ENCODE measurements around the gene C9orf85.
"Not testable (repeated sequence)": the region's sequence is repeated elsewhere in the genome, so short reads cannot be mapped to it uniquely, and the experiment has no call there.

The C9orf85 gene

DNA sequence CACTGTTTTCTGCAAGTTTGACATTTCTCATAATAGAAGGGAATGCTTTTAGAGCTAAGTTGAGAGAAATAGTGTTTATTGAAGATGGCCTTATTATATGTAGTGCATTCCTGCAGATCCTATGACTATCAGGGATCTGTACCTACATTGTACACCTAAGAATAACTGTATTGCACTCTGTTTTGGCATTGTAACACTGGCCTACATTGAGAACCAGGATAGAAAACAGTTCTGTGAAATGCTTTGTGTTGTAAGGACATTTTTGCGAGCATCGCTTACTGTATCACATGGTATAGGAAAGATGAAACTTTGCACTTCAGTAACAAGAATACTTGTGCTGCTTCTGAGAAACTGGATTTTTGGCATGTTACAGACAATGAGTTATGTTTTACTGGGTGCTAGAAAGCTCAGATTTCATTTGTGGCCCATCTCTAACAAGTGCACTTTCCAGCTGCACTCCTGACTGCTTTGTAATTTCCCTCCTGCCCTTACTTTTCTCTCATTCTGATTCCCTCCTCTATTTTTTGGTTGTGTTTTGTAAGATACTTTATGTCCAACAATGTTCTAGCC is 30.6 kb downstream of the C9orf85 start:
- no peak for DNase-seq (ENCODE audit: low spot score)

DNA sequence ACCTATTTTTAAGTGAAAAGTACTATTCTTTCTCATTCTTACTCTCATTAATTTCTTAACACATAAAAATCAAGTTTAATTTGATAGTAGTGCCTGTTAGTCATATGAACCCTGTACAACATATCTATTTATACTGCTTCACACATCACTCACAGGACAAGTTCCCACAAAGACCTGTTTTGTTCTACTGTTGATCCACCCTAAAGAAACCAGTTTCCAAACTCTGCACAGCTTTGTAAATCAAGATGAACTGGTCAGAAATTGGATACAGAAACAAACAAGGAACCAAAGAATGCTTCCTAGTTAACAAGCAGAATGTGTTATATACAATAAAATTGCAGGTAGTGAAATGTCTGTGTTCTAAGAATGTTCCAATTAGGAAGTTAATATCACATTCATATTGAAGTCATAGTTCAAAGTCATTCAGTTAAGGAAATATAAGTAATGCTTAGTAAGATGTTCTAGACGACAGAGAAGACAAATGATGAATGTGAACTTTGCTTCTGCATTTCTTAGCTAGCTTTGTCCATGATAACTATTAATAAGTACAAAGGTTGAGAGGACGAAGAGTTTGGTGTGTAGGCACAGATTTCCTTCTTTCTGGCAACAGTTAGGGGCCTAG is 33.4 kb downstream of the C9orf85 start:
- no peak for DNase-seq (ENCODE audit: low spot score)

DNA sequence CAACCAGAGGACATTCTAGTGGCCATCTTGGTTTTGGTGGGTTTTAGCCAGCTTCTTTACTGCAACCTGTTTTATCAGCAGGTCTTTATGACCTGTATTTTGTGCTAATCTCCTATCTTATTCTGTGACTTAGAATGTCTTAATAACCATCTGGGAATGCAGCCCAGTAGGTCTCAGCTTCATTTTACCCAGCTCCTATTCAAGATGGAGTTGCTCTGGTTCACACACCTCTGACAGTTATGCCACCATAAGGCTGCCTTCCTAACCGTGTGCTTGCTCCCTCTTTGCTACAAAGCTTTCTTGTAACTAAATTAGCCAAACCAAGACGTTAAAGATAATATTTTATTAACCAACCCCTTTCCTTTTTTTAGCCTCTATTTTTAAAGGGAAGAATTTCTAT is 43.2 kb downstream of the C9orf85 start:
- not testable (repeated sequence) for DNase-seq (ENCODE audit: low spot score)

DNA sequence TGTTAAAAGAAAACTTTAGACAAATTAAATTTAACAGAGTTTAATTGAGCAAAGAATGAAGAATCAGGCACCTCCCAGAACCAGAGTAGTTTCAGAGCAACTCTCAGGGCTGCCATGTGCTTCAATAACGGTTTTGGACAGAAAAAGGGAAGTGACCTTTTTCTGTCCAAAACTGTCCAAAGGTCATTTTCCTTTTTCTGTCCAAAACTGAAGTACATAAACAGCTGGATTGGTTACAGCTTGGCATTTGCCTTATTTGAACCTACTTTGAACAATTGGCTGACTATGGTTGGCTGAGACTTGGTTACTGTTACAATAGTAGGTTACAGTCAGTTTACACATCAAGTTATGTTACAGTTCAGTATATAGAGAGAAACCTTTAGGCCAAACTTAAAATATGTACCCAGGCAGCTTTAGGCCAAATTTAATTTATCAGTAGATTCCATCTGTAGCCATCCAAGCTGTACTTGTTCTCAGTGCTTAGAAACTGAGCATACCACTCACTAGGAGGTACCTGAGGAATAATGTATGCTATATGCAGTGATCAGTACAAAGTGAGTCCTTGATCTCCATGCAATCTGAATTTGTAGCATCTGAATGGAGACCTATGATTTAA is 44.0 kb downstream of the C9orf85 start:
- DNase-seq (ENCODE audit: low spot score), result no peak

DNA sequence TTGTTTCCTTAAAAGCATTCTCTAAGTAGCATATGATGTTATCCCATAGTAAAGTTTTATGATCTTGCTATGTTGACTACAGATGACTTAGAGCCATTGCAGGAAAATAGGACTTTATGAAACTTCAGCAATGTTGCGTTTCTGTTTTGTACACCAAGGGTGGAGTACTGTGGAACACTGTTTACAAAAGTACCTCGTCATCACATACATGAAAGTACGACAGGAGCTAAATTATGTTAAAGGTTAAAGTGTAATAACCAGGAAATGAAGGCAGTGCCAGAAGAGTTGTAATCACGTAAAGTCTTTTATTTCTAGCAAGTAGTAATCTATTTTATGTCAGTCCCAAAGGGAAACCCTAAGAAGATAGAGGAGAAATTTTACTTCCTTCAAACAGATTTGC is 50.9 kb downstream of the C9orf85 start:
- DNase-seq (ENCODE audit: low spot score), result no peak

DNA sequence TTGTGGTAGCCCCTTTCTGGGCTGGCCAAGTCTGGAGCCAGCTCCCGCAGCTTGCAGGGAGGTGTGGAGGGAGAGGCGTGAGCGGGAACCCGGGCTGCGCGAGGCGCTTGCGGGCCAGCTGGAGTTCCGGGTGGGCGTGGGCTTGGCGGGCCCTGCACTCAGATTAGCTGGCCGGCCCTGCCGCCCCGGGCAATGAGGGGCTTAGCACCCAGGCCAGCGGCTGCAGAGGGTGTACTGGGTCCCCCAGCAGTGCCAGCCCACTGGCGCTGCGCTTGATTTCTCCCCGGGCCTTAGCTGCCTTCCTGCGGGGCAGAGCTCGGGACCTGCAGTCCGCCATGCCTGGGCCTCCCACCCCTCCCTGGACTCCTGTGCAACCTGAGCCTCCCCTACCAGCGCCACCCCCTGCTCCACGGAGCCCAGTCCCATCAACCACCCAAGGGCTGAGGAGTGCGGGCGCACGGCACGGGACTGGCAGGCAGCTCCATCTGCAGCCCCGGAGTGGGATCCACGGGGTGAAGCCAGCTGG is 52.1 kb downstream of the C9orf85 start:
- not testable (repeated sequence) for DNase-seq (ENCODE audit: low spot score)

DNA sequence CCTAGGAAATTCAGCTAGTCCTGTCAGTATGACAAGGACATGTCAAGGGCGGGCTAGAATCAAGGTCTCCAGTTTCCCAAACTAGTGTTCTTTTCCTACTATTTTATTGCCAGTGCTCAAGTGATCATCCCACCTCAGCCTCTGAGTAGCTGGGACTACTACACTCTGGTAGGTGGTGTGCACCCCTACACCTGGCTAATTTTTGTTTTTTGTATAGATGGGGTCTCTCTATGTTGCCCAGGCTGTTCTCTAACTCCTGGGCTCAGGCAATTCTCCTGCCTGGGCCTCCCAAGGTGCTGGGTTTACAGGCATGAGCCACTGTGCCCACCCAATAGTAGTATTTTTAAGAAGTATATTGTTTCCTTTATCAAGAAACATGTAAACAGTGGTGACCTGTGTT is 54.0 kb downstream of the C9orf85 start:
- DNase-seq (ENCODE audit: low spot score), result no peak

DNA sequence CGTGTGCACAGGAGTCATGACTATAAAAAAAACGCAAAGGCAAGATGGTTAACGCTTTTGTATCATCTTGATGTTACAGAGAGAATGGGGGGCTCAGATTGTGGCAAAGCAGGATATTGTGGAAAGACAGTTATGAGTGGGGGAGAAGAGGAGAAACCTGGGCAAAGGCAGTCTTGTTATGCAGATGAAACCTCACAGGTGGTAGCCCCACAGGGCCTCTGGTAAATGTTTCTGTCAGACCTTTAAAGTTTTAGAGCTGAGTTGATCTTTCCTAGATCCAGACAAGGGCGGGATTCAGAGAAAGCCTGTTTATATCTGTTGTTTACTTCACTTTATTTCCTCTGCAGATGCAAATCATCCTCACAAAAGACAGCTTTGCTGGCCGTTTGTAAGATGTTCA is 55.2 kb downstream of the C9orf85 start:
- DNase-seq (ENCODE audit: low spot score), result no peak

DNA sequence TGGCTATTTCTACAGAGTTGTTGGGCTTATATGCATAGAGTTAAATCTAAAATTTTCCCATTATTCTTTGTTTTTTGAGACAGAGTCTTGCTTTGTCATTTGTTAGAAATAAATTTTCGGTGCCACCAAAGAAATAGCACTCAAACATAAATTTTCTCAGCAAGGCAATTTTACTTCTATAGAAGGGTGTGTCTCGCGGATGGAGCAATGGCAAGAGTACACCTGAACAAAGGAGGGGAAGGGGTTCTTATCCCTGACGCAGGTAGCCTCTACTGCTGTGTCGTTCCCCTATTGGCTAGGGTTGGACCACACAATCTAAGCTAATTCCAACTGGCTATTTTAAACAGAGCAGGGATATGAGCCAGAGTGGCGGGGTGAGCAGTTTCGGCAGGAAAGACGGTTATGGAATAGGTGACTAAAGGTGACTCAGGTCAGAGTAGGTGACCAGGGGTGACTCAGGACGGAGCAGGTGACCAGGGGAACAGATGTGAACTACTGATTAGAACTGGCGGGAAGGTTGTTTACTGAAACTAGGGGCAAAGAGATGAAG is 57.2 kb downstream of the C9orf85 start:
- DNase-seq (ENCODE audit: low spot score), result no peak

DNA sequence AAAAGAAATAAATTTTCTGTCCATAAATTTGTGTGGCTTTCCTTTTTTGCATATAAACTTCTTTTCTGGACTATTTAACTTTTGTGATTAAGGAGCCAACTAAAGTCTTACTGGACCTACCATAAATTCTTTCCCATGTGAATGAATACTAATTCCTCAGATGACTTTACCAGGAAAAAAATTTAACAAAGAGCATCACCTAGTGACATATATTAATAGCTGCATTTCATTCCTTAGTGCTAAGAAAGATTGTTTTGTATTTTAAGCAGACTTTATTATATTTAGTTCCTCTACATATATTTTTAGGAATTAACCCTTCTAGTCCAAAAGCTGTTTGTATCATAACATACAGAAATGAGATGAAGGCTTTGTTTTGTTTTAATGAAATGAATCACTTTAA is 64.4 kb downstream of the C9orf85 start:
- DNase-seq (ENCODE audit: low spot score), result no peak

DNA sequence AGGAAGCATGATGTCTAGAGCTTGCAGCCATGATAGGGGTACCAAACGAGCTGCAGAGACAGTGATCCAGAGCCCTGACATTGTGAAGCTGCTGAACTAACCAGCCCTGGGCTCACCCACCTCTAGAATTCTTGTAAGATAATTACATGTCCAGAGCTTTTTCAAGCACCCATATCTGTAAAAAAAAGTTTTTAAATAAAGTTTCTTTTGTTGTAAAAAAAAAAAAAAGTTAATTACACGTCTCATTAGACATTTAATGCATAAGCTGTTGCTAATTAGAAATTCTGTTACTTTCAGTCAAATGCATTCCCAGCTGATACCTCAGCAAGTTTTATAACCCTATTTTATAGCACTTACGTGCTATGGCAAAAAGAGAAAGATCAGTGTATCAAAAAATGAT is 65.6 kb downstream of the C9orf85 start:
- DNase-seq (ENCODE audit: low spot score), result no peak

DNA sequence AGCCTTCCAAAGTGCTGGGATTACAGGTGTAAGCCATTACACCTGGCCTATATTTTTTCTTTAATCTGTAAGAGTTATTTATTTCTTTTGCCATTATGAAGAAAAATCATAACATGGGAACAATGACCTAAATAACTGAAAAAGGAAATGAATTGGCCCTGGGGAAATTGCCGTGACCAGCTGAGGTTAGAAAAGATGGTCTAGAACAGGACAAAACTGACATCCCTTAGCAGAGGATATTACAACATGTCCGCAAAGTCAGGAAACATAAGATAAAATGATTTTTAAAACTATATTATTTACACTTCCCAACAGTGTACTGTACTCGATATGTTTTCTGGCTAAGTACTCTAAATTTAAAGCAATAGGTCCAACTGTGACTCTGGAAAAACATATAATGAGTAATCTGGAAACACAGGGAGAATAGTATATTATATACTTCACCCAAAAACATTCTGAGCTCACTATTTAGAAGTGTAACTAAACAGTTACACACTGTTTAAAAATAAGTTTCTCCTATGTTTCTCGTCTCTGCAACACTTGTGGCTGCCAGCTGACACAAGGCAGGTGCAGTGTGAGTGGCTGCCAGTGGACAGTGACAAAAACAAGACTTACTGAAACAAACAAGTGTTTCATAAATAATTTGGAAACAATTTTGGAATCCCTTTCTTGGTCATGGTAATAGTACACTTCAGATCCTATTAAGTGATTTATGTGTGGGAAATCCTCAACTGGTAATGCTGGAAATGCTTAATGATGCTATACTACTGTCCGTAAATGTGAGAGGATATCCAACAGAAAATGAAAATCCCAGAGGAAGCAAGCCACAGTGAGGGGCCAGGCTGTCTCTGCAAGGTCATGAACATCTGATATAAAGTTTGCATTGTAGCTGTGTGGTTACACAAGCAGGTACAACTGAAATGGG is 69.1 kb downstream of the C9orf85 start:
- no peak for DNase-seq (ENCODE audit: low spot score)

DNA sequence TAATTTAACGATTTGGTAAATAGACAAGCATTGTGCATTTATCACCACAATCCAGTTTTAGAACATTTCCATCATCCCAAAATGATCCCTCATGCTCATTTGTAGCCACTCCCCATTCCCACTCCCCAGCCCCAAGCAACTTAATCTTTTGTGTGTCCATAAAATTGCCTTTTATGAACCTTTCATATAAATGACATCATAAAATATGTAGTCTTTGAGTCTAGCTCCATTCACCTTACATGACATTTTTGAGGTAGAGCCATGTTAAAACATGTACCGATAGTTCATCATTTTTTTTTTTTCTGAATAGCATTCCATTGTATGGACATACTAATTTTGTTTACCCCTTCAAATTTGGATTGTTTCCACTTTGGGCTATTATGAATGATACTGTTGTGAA is 70.5 kb downstream of the C9orf85 start:
- DNase-seq (ENCODE audit: low spot score), result no peak

DNA sequence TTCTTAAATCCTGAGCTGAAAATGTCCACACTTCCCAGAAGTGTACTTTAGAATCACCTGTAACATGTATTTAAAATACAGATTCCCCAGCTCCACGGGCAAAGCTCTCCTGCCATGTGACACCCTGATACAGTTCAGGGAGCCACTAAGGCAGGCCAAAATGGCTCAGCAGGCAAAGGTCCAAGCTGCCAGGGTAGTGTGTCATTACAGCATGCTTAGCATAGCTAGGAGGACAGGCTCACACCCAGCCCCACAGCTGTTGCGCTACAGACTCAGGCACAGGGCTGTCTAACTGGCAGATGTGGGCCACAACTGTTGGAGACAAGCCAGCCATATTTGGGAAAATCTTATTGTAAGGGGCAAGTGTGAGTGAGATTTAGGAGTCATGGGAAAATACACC is 73.0 kb downstream of the C9orf85 start:
- DNase-seq (ENCODE audit: low spot score), result no peak

DNA sequence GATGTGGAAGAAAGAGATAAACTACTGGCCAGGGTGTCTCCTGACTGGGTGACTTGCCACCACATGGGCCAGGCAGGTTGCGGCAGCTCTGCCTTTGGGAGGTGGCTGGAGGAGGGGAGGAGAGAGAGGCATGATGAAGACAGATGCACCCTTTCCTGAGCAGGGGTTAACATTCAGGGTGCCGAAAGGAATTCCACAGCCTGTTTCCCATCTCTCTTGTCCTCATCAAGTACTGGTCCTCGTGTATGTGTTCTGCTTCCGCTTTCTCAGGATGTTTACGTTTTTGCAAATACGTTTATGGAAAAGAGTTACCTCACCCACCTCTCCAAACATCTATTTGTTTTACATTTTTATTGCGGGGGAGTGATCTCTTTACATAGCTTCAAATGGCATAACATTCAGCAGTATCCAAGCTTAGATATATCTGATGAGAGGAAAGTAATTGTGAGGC is 73.4 kb downstream of the C9orf85 start:
- no peak for DNase-seq (ENCODE audit: low spot score)

DNA sequence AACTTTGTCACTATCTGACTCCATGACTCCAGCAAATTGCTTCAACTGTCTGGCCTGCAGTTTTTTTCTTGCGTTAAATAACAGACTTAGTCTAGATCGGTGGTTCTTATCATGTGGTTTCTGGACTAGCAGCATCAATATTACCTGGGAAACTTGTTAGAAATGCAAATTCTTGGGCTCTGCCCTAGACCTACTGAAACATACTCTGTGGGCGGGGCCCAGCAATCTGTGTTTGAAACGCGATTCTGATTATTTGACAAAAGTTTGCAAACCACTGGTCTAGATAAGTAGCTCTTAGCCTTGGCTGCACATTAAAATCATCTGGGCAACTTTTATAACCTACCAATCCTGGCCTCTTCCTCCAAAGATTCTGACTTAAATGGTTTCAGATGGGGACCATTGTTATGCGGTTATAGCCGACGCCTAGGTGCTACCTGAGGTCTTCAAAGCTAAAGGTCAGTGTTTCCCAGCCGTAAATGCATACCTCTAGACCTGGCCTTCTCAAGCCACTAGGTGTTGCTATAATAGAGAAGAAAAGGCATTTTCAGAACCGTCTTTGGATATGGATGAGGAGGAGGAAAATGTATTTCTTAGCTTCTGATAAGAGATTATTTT is 74.0 kb downstream of the C9orf85 start:
- DNase-seq (ENCODE audit: low spot score), result no peak

DNA sequence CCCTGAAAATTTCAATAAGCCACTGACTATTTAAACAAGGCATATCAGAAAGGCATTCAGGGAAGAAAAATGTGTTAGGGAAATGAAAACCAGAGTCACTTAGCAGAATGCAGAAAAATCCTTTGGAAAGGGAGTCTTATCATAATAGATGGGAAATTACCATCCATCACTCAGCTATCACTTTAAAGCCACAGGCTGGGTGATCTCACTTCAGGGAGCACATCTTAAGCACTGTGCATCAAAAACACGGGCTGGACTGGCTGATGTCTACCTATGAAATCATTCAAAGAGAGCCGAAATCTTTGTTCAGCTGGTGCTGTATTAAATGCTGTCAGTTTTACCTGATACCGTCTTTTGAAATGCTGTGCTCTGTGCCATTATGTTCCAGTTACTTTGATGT is 75.5 kb downstream of the C9orf85 start:
- DNase-seq (ENCODE audit: low spot score), result no peak

DNA sequence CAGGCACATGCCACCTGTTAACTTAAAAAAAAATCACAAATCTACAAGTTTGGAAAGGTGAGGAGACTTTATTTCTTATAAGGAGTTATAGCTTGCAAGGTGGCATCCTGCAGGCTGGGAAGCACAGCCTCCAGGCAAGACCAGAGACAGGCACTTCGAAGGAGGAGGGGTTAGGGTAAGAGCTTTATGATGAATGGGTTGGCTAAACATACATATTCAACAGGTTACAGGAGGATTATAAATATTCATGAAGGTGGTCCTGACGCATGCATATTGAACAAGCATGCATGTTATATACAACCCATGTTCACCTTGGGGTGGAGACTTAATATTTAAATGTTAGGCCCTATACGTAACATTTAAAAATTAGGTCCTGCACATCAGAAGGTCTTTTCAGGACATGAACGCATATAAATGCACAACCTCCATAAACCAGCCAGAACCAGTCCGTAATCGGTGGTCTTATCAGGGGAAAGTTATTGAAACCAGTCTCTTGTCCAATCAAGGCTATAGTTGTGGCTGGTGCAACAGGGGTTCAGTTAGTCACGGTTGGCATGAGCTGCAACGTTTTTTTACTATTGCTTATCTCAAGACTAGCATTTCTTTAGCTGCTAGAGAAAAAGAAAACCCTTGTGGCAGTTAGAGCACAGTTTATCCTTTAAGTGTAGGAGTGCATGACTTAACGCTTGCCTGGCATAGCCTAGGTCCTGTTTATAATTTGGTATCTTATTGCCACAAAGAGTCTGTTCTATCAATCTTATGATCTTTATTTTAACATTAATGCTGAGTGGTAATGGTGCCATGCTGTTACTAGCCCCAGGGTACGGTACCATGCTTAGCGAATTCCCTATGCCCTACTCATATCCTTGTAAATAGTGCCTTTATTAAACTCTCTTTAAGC is 76.3 kb downstream of the C9orf85 start:
- no peak for DNase-seq (ENCODE audit: low spot score)

DNA sequence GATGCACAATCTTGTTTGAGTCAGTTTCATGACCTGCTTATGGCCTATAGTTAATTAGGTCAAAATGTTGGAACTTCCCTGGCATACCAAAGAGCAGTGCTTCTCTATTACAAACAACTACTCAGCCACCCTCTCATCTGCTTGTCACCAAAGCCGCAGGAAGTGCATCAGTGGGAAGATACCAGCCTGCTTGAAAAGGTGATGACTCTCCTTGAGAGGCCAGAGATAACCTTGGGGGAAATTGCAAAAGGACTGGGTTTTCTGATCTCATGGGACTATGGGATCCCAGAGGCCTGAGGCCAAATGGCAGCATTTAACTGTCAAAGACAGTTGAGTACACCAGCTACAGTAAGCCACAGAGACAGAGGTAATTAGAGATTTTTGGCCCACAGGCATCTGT is 79.0 kb downstream of the C9orf85 start:
- no peak for DNase-seq (ENCODE audit: low spot score)

DNA sequence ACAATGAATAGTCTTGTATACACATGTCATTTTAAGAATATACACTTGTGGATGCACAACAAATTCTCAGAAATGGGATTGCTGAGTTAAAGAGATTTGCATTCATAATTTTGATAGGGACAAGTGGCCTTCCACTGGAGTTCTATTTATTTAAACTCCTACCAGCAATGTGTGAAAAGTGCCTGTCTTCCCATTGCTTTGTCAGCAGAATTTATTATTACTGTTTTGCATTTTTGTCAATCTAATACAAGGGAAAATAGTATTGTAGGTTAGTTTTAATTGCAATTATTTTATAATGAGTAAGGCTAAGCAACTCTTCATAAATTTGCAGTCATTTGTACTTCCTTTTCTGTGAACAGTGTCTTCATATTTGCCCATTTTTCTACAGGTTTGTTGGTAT is 94.0 kb downstream of the C9orf85 start:
- no peak for DNase-seq (ENCODE audit: low spot score)

DNA sequence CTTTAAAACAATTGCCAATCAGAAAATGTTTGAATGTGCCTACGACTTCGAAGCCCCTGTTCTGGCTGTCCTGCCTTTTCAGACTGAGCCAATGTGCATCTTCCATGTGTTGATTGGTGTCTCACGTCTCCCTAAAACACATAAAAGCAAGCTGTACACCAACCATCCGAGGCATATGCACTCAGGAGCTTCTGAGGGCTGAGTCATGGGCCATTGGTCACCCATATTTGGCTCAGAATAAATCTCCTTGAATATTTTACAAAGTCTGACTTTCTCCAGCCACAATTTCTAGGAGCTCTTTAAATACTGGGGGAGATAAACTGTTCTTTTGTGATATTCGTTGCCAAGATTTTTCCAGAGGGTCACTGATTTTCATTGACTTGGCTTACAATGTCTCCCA is 95.1 kb downstream of the C9orf85 start:
- DNase-seq (ENCODE audit: low spot score), result no peak
